Activated CD8-positive, alpha-beta memory T cell treated with anti-CD3 and anti-CD28 coated beads for 4 hours (primary cell): ENCODE measurements around the gene RPS6KA5.
"Not testable (repeated sequence)": the region's sequence is repeated elsewhere in the genome, so short reads cannot be mapped to it uniquely, and the experiment has no call there.

Experiments
- DNase-seq, 2 donors: peaks; one replicate each; pipeline ENCODE4 v3.0.0-alpha.2; 2020; ENCODE audit warnings: low read depth in 2 of 2

Gene RPS6KA5

GRCh38 chr14:91060351-91061055 lies at the start of gene RPS6KA5:
TSS of gene RPS6KA5 (minus strand) at chr14:91060641. CDS start at chr14:91060434, 207 bp downstream.
- DNase-seq, result peak; percentile 99 to 100

- DNase-seq, result no peak
Observed at GRCh38 chr14:91108941-91109611, 48.6 kb upstream of the RPS6KA5 start.

- DNase-seq, result no peak
Observed at GRCh38 chr14:91103116-91103515, 42.7 kb upstream of the RPS6KA5 start.

GRCh38 chr14:91100102-91100501 lies 39.7 kb upstream of the RPS6KA5 start:
- no peak for DNase-seq

GRCh38 chr14:91098591-91098990 lies 38.1 kb upstream of the RPS6KA5 start:
- no peak for DNase-seq

- not testable (repeated sequence) for DNase-seq
Observed at GRCh38 chr14:91097657-91098056, 37.2 kb upstream of the RPS6KA5 start.

- no peak for DNase-seq
Observed at GRCh38 chr14:91095178-91095577, 34.7 kb upstream of the RPS6KA5 start.

GRCh38 chr14:91094772-91095171 lies 34.3 kb upstream of the RPS6KA5 start:
- DNase-seq, result no peak

GRCh38 chr14:91093743-91094472 lies 33.5 kb upstream of the RPS6KA5 start:
- DNase-seq, result not testable (repeated sequence)

- no peak for DNase-seq
Observed at GRCh38 chr14:91092073-91092472, 31.6 kb upstream of the RPS6KA5 start.

- DNase-seq, result no peak
Observed at GRCh38 chr14:91090743-91091142, 30.3 kb upstream of the RPS6KA5 start.

GRCh38 chr14:91089958-91090535 lies 29.6 kb upstream of the RPS6KA5 start:
- DNase-seq, result no peak

GRCh38 chr14:91088585-91089235 lies 28.3 kb upstream of the RPS6KA5 start:
- no peak for DNase-seq

GRCh38 chr14:91087470-91087869 lies 27.0 kb upstream of the RPS6KA5 start:
- DNase-seq, result not testable (repeated sequence)

GRCh38 chr14:91084516-91084915 lies 24.1 kb upstream of the RPS6KA5 start:
- no peak for DNase-seq

- DNase-seq, result no peak
Observed at GRCh38 chr14:91082282-91082681, 21.8 kb upstream of the RPS6KA5 start.

- DNase-seq, result no peak
Observed at GRCh38 chr14:91080071-91080470, 19.6 kb upstream of the RPS6KA5 start.

GRCh38 chr14:91078095-91078737 lies 17.8 kb upstream of the RPS6KA5 start:
- DNase-seq, result peak in 1 of 2 donors; percentile 17

GRCh38 chr14:91075553-91075952 lies 15.1 kb upstream of the RPS6KA5 start:
- no peak for DNase-seq

- DNase-seq, result no peak
Observed at GRCh38 chr14:91070572-91070971, 10.1 kb upstream of the RPS6KA5 start.

- no peak for DNase-seq
Observed at GRCh38 chr14:91068642-91069041, 8.2 kb upstream of the RPS6KA5 start.
